HG03354 (cell line): ENCODE results near the gene TYW1B.
"Not testable (repeated sequence)": the region's sequence is repeated elsewhere in the genome, so short reads cannot be mapped to it uniquely, and the experiment has no call there.

Experiments
- ATAC-seq: cut with Tn5 transposase; IDR thresholded peaks from one replicate; pipeline ENCODE4 v1.9.1; 2021; ENCODE audit warnings: mild to moderate bottlenecking; ENCODE audit not compliant: unreplicated experiment, poor library complexity, severe bottlenecking

Gene TYW1B

GRCh38 chr7:72816370-72817157 lies 11.4 kb downstream of the TYW1B start:
- ATAC-seq, result not testable (repeated sequence)

DNA sequence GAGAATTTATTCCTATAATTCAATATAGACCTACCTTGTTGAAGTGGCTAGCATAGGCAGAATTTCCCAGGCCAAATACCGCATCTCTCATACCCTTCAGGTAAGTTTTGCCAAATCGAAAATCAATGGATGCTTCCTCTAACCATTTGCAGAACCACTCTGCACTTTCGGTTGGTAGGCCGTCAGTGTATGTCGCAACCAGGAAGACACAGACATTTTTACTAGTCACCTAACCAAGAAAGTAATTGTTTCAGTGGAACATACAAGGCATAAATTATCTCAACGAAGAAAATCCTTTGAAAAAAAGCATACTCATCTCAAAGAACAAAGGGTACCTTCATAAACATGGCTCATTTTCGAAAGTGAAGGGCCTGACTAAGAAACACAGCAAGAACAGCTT lies 17.6 kb downstream of the TYW1B start:
- ATAC-seq, result not testable (repeated sequence)

DNA sequence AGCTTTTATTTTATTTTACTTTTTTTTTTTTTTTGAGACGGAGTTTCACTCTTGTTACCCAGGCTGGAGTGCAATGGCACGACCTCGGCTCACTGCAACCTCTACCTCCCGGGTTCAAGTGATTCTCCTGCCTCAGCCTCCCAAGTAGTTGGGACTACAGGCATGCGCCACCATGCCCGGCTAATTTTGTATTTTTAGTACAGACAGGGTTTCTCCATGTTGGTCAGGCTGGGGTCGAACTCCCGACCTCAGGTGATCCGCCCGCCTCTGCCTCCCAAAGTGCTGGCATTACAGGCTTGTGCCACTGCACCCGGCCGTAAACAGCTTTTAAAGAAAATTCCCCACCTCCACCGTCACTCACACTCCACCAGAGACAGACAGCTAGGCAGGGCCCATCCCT lies 19.5 kb downstream of the TYW1B start:
- ATAC-seq, result not testable (repeated sequence)

DNA sequence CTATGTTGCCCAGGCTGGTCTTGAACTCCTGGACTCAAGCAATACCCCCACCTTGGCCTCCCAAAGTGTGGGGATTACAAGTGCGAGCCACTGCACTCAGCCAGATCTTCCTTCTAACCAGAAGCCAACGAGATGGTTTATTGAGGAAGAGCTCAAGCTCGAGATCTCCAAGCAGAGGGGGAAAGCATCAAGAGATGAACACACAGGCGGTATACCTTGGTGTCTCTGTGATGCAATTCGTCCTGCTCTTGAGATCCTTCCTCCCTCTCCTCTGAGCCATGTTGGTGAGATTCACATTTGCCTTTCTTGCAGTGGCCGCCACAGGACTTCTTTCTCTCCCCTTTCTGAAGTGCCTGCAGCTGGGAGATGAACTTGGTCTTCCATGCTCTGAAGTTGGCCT lies 21.1 kb downstream of the TYW1B start:
- not testable (repeated sequence) for ATAC-seq

DNA sequence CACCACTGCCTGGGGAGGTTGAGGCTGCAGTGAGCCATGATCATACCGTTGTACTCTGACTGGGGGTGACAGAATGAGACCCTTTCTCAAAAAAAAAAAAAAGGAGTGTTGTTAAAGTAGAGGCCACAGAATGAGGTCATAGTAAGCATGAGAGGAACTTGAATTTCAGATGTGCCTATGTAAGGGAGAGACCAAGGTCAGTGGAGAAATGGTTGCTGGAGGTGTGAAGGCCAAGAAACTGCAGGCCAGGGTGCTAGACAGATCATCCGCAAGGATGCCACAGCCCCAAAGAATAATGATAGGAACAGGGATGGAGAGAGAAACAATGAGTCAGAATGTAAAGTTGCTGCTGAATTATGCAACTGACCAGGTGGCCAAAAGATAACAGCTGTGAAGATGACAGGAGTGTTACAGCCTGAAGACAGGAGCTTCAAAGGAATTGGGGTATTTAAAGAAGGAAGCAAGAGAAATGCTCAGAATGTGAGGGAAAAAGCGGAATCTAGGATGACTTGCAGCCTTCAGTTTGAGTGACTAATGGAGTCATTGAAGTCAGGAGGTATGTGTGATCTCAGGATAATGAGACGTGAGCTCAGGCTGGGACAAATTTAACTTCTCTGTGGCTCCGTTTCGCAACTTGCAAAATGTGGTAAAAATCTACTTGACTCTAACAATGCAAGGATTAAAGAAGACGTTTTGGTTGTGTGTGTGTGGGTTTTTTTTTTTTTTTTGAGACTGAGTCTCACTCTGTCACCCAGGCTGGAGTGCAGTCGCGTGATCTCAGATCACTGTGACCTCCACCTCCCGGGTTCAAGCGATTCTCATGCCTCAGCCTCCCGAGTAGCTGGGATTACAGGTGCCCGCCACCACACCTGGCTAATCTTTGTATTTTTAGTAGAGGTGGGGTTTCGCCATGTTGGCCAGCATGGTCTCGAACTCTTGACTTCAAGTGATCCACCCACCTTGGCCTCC lies 22.2 kb downstream of the TYW1B start:
- no peak for ATAC-seq

- not testable (repeated sequence) for ATAC-seq
Measured at GRCh38 chr7:72803778-72804177, 24.2 kb downstream of the TYW1B start.

- ATAC-seq, result not testable (repeated sequence)
Measured at GRCh38 chr7:72801564-72801963, 26.4 kb downstream of the TYW1B start.

GRCh38 chr7:72795401-72795800 lies 32.6 kb downstream of the TYW1B start:
- not testable (repeated sequence) for ATAC-seq

GRCh38 chr7:72793791-72794190 lies 34.2 kb downstream of the TYW1B start:
- no peak for ATAC-seq

DNA sequence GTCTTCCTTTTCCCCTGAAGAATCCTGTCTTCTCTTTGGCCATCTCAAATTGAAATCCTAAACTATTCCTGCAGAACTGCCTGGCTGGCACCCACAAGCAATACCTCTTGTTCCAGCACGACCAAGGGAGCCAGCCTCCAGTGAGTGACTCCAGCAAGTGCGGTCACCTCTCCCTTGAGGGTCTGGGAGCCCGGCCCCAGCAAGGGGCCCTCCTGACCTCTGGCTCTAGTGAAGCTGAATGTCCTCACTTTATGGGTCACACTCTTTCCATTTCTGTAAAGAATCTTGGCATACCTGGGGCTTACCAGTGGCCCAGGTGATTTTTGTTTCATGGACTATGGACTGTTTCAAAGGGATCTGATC lies 37.3 kb downstream of the TYW1B start:
- not testable (repeated sequence) for ATAC-seq

- ATAC-seq, result not testable (repeated sequence)
Measured at GRCh38 chr7:72790048-72790697, 37.8 kb downstream of the TYW1B start.

DNA sequence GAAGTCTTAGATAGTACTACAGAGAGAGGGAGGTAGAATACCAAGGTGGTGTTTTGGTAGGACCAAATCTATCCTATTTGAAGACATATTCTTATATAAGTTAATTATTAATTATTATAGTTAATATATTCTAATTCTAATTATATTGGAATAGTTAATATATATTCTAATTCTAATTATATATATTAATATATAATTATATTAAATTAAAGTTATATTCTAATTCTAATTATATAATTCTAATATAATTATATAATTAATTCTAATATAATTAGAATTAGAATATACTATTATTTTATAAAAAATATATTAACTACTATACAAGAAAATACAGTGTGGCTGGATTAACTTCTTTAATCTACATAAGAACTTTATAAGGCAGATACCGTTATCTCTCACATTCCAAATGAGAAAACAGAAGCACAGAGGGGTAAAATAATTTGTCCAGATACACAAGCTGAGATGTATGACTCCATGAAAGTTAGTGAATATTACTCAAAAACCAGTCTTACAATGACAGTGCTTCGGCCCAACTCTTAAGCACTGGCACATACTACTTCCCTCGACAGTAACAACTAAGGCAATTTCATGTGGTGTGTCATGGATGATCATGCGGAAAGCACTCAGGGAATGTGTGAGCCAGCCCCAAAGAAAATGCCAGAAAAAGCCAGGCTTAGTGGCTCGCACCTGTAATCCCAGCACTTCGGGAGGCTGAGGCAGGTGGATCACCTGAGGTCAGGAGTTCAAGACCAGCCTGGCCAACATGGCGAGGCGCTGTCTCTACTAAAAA lies 42.6 kb downstream of the TYW1B start:
- ATAC-seq, result no peak

DNA sequence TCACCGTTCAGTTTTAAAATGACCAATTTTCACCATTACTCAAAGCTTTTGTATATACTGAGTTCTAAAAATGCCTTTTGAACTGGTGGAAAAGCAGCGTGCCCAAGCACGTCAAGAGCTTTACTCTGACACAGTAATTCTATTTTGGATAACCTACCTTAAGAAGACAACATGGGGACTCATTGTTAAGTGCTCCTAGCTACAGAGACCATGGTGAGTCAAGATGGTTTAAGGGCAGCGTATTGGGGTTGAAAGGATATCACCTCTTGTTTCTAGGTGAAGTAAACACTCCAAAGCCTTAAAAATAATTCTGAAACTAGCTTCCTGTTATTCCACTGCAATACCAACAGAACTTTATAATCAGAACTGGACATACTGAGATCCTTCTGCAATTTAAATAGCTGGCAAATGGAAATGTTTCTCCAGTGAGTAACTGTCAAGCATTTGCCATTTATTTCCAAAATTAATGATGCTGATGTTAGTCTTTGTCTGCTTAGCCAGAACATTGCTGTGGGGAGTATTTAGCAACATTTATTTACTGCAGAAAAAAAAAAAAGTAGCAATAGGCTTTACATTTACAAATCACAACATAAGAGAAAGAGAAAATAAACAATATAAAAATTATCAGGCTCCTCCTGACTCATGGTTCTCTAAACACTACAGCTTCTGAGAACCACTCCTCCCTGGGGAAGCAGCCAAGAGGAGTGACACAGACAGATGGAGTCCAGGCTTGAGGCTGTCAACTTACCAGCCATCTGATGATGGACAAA lies 44.2 kb downstream of the TYW1B start:
- ATAC-seq, result not testable (repeated sequence)

DNA sequence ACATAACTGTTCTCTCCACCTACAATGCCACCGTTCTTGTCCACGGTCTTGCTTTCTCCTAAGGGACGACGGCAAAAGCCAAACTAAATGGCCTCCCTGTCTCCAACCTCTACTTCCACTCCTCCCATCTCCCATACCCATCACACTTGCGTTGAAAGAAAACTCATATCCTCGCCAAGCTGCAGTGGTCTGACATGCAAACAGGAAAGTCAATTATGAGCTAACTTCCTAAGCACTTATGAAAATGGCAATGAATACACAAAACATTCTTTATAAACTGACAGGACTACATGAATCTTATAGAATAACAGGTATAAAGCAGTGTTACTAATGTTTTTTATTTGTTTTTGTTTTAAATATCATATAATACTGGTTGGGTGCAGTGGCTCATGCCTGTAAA lies 46.4 kb downstream of the TYW1B start:
- no peak for ATAC-seq

DNA sequence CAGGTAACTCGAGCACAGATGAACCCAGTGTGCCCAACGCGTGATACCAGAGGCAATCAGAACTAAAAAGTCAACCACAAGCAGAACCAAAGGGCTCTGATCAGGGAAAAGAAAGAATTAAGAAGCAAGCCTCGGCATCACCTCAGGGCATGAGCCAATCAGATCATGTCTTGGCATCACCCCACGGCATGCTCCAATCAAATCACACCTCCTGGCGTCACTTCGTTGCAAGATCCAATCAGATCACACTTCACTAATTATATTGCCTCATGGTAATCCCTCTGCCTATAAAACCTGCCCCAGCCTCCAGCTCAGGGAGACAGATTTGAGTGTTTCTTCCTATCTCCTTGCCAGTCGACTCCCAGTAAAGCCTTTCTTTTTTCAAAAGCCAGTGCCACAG lies 46.8 kb downstream of the TYW1B start:
- ATAC-seq, result no peak

GRCh38 chr7:72780289-72780894 lies 47.6 kb downstream of the TYW1B start:
- not testable (repeated sequence) for ATAC-seq

GRCh38 chr7:72777167-72777566 lies 50.8 kb downstream of the TYW1B start:
- ATAC-seq, result not testable (repeated sequence)

DNA sequence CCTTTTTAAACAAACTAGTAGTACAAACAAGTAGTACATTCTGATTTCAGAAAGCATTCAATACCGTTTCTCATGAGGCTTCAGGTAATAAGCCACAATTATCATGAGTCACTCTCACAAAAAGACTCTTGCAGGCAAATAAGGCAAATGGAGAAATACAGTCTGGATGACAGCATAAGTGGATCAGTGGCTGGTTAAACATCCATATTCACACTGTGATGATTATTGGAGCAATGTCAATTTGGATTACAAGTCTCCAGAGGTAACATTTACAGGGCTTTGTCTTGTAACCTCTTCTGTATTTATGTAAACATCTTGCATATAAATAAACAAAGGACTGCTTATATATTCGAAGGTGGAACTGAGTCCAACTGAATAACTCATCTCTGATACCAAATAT lies 55.4 kb downstream of the TYW1B start:
- ATAC-seq, result not testable (repeated sequence)
